Epithelial cell of esophagus (primary cell): ENCODE results near the gene GTF2H2C.
"Not testable (repeated sequence)": the region's sequence is repeated elsewhere in the genome, so short reads cannot be mapped to it uniquely, and the experiment has no call there.

Experiments used
- DNase-seq: peaks from one replicate; pipeline ENCODE4 v3.0.0; 2010; ENCODE audit warnings: low read depth
- H3K4me3 ChIP-seq: 2 replicates; pipeline ENCODE4 v1.5.1; 2011; ENCODE audit warnings: mild to moderate bottlenecking, low read length, control low read depth
- CTCF ChIP-seq: IDR thresholded peaks from 2 replicates; pipeline ENCODE4 v1.5.1; 2011; ENCODE audit warnings: low read depth, mild to moderate bottlenecking, low read length, control low read depth, inconsistent platforms; ENCODE audit not compliant: insufficient read depth; ENCODE audit errors: missing control alignments

Gene GTF2H2C

DNA sequence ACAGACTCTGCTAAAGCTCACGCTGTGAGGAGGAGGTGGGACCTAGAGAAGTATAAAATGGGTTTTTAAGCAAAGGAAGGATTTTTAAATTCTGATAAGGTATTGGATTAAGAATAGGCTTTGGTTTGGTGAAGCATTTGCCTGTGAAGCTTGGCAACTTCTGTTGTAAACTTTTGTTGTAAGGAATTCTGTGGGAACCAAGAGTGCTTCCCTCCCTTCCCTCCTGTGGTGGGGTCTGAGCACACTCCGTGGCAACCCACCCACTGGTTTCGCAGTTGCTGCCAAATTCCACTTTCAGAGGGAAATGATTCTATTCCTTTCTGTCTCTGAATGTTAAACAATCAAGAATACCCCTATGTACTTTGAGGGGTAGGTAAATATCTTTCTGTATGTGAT lies 28.6 kb upstream of the GTF2H2C start:
- TF ChIP-seq CTCF = no peak
- H3K4me3 ChIP-seq = no peak overlapping the region

DNA sequence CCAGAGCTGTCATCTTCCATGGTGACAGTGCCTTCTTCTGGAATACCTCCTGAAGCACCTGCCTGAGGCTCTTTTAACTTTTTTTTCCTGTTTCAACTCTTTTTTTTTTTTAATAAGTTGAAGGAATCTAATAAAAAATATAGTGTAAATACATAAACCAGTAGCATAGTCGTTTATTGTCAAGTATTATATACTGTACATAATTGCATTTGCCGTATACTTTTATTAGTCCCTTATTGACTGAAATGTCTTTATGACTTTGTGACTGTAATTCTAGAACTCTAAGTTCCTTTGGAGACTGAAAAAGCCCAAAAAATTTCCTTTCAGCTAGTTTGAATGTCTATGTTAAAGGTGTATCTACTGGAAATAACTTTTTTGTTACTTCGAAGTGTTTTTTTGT lies 22.1 kb upstream of the GTF2H2C start:
- H3K4me3 ChIP-seq, DNase-seq: not testable (repeated sequence)

More for the DNA sequence above, 28.6 kb upstream of the GTF2H2C start:
- DNase-seq = no peak

- not testable (repeated sequence) for H3K4me3 ChIP-seq, DNase-seq
Observed at GRCh38 chr5:69538735-69539134, 21.3 kb upstream of the GTF2H2C start.

GRCh38 chr5:69541347-69541746 lies 18.6 kb upstream of the GTF2H2C start:
- not testable (repeated sequence) for H3K4me3 ChIP-seq, DNase-seq

GRCh38 chr5:69542838-69543618 lies 17.0 kb upstream of the GTF2H2C start:
- not testable (repeated sequence) for H3K4me3 ChIP-seq, DNase-seq

DNA sequence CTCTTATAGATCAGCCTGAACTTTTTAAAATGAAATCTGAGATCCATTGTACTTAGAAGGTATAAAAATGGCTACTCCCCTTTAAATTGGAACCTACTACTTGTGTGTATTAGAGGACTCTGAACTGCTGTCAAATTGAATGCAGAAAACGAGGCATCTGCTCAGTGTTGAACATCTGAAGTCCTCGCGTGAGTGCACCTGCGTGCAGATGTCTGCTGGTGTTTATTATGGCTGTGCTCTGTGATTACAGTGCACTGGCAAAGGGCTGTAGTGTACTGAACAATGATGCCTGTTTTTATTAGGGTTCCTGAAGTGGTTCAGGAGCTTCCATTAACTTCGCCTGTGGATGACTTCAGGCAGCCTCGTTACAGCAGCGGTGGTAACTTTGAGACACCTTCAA lies 15.4 kb upstream of the GTF2H2C start:
- not testable (repeated sequence) for DNase-seq, H3K4me3 ChIP-seq

GRCh38 chr5:69560587-69561431 lies 818 bp downstream of the GTF2H2C start:
- peak; percentile 0 for DNase-seq
- H3K4me3 ChIP-seq = peak overlapping the region; percentile 31

- DNase-seq, H3K4me3 ChIP-seq: not testable (repeated sequence)
Observed at GRCh38 chr5:69566172-69566571, 6.2 kb downstream of the GTF2H2C start.

GRCh38 chr5:69568072-69568471 lies 8.1 kb downstream of the GTF2H2C start:
- DNase-seq, H3K4me3 ChIP-seq: not testable (repeated sequence)

DNA sequence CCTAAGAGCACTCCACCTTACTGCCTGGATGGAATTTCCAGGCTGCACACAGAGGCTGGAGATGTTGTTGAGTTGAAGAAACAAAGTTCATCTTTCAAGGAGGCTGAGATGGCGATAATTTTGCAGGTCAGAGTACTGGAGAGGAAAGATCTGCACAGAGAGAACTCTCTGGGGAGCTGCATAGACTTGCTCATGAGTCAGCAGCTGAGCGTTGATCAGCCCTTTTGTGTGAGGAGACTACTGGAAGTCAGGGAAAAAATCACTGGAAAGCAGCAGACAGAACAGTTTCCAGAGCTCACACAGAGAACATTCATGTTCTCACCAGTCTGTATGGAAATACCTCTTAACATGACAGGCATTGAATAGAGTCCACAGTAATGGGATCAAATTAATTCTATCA lies 23.4 kb downstream of the GTF2H2C start:
- not testable (repeated sequence) for DNase-seq

GRCh38 chr5:69596114-69596840 lies 36.3 kb downstream of the GTF2H2C start:
- H3K4me3 ChIP-seq, DNase-seq: not testable (repeated sequence)

More for the DNA sequence above, 23.4 kb downstream of the GTF2H2C start:
- not testable (repeated sequence) for H3K4me3 ChIP-seq

- not testable (repeated sequence) for H3K4me3 ChIP-seq, DNase-seq
Observed at GRCh38 chr5:69601947-69602346, 42.0 kb downstream of the GTF2H2C start.

DNA sequence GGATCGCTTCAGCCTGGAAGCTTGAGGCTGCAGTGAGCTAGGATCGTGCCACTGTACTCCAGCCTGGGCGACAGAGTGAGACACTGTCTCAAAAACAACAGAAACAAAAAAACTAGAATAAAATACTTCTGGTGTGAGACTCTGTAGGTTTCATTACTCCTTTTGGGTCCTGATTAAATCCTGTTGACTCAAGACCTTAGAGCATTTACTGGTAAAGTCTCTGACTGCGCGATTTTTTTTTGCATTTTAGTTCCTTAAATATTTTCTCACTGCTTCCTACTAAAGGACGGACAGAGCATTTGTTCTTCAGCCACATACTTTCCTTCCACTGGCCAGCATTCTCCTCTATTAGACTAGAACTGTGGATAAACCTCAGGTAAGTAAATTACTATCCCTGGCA lies 46.8 kb downstream of the GTF2H2C start:
- not testable (repeated sequence) for H3K4me3 ChIP-seq, DNase-seq

GRCh38 chr5:69607750-69608149 lies 47.8 kb downstream of the GTF2H2C start:
- DNase-seq, H3K4me3 ChIP-seq: not testable (repeated sequence)

- DNase-seq, H3K4me3 ChIP-seq: not testable (repeated sequence)
Observed at GRCh38 chr5:69608861-69609496, 49.0 kb downstream of the GTF2H2C start.

- not testable (repeated sequence) for H3K4me3 ChIP-seq, DNase-seq
Observed at GRCh38 chr5:69614843-69615242, 54.9 kb downstream of the GTF2H2C start.

DNA sequence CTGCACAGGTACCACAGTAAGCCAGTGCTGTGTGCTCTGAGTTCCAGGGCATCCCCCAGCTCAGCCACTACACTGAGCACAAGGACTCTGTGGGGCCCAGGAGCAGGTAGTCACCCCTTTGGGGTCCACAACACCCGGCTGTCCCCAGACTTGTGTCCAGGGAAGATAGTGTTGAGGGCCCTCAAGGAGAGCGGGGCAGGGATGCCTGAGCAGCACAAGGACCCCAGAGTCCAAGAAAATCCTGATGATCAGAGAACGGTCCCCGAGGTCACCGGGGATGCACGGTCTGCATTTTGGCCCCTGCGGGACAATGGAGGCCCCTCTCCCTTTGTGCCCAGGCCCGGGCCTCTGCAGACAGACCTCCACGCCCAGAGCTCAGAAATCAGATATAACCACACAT lies 71.9 kb downstream of the GTF2H2C start:
- H3K4me3 ChIP-seq, DNase-seq: not testable (repeated sequence)
